Fibroblast of villous mesenchyme (primary cell): ENCODE data around the gene VWF. TPM values are rescaled to one million over a fixed set of nuclear protein-coding genes. Genes with fewer than 3 reads are reported as not detected.

Experiments
- DNase-seq: peaks from one replicate; pipeline ENCODE4 v3.0.0-alpha.2; 2010; ENCODE audit warnings: low read depth
- H3K4me3 ChIP-seq: 2 replicates; pipeline ENCODE4 v1.5.1; 2011; ENCODE audit warnings: low read depth, mild to moderate bottlenecking, low read length
- total RNA-seq: library from RNA; depleted of rRNA; stranded (reverse); fragments of >200 nt; gene quantifications from 2 replicates; pipeline ENCODE4 v1.2.3, GENCODE V29; 2012
- TF ChIP-seq, protein P1 (sequence below): IDR thresholded peaks from 2 replicates; pipeline ENCODE4 v1.5.1; 2012; ENCODE audit warnings: low read depth, mild to moderate bottlenecking, low read length; ENCODE audit not compliant: insufficient read depth

VWF gene
- total RNA-seq, 1 donor = under 0.01 TPM

DNA sequence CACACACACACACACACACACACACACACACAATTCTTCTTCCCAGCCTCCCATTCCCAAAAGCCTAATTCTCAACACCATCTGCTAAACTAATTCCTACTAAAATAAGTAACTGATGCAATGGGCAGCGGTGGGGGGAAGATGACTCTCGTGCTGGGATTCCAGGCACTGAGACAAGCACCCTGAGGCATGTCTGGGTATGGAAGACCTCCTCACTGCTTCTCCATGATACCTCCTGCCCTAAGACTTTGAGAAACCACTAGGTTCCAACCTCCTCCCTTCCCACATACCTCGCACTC is 789 bp upstream of the VWF start:
- H3K4me3 ChIP-seq = no peak overlapping the region
- no peak for DNase-seq
- TF ChIP-seq, protein P1, sequence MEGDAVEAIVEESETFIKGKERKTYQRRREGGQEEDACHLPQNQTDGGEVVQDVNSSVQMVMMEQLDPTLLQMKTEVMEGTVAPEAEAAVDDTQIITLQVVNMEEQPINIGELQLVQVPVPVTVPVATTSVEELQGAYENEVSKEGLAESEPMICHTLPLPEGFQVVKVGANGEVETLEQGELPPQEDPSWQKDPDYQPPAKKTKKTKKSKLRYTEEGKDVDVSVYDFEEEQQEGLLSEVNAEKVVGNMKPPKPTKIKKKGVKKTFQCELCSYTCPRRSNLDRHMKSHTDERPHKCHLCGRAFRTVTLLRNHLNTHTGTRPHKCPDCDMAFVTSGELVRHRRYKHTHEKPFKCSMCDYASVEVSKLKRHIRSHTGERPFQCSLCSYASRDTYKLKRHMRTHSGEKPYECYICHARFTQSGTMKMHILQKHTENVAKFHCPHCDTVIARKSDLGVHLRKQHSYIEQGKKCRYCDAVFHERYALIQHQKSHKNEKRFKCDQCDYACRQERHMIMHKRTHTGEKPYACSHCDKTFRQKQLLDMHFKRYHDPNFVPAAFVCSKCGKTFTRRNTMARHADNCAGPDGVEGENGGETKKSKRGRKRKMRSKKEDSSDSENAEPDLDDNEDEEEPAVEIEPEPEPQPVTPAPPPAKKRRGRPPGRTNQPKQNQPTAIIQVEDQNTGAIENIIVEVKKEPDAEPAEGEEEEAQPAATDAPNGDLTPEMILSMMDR = no peak

DNA sequence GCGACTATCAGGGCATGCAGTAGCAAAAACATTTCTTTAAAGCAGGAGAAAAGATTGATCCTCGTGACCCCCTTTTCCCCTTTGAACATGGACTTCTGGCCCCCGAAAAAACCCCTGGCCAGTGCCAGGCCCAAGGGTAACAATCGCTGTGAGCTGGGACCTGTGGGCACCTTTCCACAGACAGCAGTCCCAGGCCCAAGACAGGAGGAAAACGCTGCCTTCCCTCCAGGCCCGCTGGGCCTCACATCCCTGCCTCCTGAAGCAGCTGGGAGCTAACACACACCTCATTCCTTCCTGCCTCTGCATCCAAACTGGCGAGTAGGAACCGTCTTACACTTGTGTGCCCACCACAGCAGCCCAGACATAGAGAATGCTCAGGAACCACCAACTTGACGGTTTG is 1.2 kb downstream of the VWF start:
- DNase-seq = no peak
- no peak overlapping the region for H3K4me3 ChIP-seq
- TF ChIP-seq, protein P1 = no peak

DNA sequence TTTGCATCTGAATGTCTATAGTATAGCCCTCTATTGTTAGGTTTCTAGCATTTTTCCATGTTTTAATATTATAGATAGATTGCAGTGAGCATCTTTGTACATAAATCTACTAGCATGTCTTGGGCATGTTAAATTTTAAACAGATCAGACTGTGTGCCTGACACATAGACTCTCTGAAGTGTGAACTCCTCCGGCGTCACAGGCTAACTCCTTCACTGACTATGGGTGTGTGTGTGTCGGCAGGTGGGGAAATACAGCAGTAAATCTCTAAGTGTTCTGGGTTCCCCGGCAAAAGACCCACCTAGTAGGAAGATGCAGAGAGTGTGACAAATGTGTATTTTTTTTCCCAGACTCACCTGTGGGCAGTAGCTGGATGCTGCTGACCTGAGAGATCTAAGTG is 2.3 kb downstream of the VWF start:
- no peak for DNase-seq
- H3K4me3 ChIP-seq = no peak overlapping the region
- TF ChIP-seq, protein P1 = no peak

DNA sequence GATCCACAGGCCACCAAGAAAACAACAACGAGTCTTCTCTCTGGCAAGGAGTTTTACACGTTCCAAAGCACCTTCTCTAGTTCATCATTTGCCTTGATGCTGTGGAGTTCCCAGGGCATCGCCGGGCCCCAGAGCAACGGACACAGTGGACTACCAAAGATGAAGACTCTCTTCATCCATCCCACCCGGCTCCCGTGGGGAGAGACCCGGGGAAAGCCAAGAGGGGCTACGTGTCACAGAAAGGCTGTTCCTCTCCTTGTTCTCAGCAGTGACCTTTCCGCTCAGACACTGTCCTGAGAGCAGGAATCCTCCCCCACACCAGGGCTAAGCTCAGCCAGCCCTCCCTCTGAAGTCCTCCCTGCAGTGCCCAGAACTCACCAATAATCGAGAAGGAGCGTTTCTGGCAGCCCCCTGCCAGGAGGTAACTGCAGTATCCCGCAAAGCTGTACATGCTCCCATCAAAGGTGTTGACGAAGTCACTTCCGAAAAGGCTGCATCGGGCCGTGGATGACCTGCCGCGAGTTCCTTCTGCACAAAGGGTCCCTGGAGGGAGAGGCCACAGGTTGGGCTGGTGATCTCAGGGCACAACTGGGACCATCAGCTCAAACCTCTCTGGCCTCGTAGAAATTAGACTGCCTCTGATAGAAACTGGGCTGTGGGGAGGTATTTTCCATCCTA is 3.5 kb downstream of the VWF start:
- DNase-seq = no peak

DNA sequence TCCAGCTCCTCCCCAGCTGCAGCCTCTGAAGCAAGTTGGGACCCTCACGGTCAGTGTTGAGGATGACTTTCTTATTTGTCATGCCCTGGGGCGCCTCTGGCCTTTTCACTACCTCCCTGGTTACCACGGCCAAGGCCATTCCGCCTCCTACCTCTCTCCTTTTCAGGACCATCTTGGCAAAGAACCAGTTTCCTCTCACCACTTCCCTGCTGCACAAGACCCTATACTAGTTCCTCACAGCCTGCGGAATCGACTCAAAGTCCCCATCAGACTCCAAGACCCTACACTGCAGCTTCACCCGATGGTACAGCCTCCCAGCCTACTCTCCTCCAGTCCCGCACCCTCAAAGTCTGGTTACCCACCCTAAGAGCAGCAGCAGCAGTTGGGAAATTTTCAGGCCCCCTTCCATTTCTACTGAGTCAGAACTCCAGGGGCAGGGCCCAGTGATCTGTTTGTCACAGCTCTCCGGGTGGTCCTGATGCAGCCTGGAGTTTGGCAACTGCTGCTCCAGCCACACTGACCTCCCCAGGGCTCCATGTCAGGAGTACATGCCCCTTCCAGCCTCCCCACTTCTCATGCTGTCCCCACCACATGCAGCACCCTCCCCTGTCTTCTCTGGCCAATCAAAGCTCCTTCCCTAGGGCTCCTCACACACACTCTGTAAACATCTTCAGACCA is 5.4 kb downstream of the VWF start:
- no peak for DNase-seq
- H3K4me3 ChIP-seq = no peak overlapping the region
- TF ChIP-seq, protein P1 = no peak

More for the DNA sequence above, 3.5 kb downstream of the VWF start:
- H3K4me3 ChIP-seq = no peak overlapping the region
- TF ChIP-seq, protein P1 = no peak

DNA sequence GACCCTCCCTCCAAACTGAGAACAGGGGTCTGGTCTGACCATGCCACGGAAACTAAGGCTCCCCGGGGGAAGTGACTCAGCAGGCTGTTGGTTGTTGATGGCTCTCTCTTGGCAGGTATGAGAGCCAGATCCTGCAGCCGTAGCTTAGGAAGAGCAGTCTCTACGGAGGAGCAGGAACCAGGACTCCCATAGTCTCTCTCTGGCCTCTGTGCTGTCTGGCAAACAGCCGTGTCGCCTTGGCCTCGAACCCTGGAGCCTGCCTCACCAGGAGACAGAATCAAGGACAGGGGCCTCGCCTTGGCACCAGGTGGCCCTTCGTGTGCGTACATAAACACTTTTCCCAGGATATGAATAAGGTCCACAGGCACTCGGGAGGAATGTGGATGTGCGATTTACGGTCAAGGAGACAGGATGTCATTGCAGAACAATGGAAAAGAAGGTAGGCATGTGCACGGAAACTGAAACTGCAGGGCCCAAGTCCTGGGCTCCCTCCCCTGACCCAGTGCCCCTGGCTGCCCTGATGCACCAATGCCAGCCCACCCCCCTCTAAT is 7.9 kb downstream of the VWF start:
- no peak overlapping the region for H3K4me3 ChIP-seq
- no peak for DNase-seq
- TF ChIP-seq, protein P1 = no peak
